CD4-positive, CD25-positive, alpha-beta regulatory T cell (primary cell): Measurements from ENCODE around the gene TMEM258. TPM values are rescaled to one million over a fixed set of nuclear protein-coding genes. Genes with fewer than 3 reads are reported as not detected.

ENCODE experiments used
- ATAC-seq, 2 donors: fragments of 150-1000 bp; cut with Tn5 transposase; one replicate each; pipeline ENCODE4 v1.10.0; 2021; ENCODE audit warnings: low read depth in 2 of 2, moderate number of reproducible peaks in 2 of 2, moderate library complexity in 1 of 2
- DNase-seq, 3 donors: peaks; one replicate each; pipeline versions ENCODE4 v3.0.0 to v3.0.0-alpha.2; 2012 to 2022; ENCODE audit warnings: mixed read lengths in 1 of 3
- H3K27ac ChIP-seq: one replicate; pipeline ENCODE4 v1.7.0; 2013; ENCODE audit warnings: mild to moderate bottlenecking, low read length; ENCODE audit not compliant: insufficient read depth, poor library complexity, severe bottlenecking
- H3K27me3 ChIP-seq: one replicate; pipeline ENCODE4 v1.7.0; 2013; ENCODE audit warnings: low read length; ENCODE audit not compliant: control insufficient read depth, insufficient read depth
- H3K36me3 ChIP-seq: one replicate; pipeline ENCODE4 v1.7.0; 2013; ENCODE audit warnings: mild to moderate bottlenecking, low read length, moderate library complexity; ENCODE audit not compliant: control insufficient read depth, insufficient read depth
- H3K4me1 ChIP-seq: 2 replicates; pipeline ENCODE4 v1.7.0; 2013; ENCODE audit warnings: mild to moderate bottlenecking, low read length; ENCODE audit not compliant: insufficient read depth, control insufficient read depth, poor library complexity, severe bottlenecking
- H3K4me3 ChIP-seq: one replicate; pipeline ENCODE4 v1.7.0; 2013; ENCODE audit warnings: low read depth, mild to moderate bottlenecking, low read length, moderate library complexity
- H3K9me3 ChIP-seq, 2 experiments: 1 replicate in 1 of 2; 2 replicates in 1 of 2; pipeline ENCODE4 v1.7.0; 2013; ENCODE audit warnings: low read length in 2 of 2, mild to moderate bottlenecking in 1 of 2, moderate library complexity in 1 of 2; ENCODE audit not compliant: control insufficient read depth in 2 of 2
- H3K27ac Mint-ChIP-seq, 3 donors: one replicate each; pipeline ENCODE4 v1.8.0; 2020 to 2022; ENCODE audit warnings: mild to moderate bottlenecking in 3 of 3, mixed read lengths in 3 of 3, moderate library complexity in 2 of 3
- H3K27me3 Mint-ChIP-seq: one replicate; pipeline ENCODE4 v1.8.0; 2022; ENCODE audit warnings: mild to moderate bottlenecking, mixed read lengths
- H3K36me3 Mint-ChIP-seq: one replicate; pipeline ENCODE4 v1.8.0; 2020; ENCODE audit warnings: mixed read lengths
- H3K4me1 Mint-ChIP-seq, 4 donors: one replicate each; pipeline ENCODE4 v1.8.0; 2020 to 2022; ENCODE audit warnings: mixed read lengths in 4 of 4, mild to moderate bottlenecking in 1 of 4
- H3K4me3 Mint-ChIP-seq, 4 donors: one replicate each; pipeline ENCODE4 v1.8.0; 2020 to 2022; ENCODE audit warnings: mild to moderate bottlenecking in 4 of 4, mixed read lengths in 4 of 4, moderate library complexity in 3 of 4
- H3K9me3 Mint-ChIP-seq, 7 donors: one replicate each; pipeline ENCODE4 v1.8.0; 2020 to 2022; ENCODE audit warnings: mixed read lengths in 7 of 7, mild to moderate bottlenecking in 3 of 7, moderate library complexity in 2 of 7
- polyA plus RNA-seq, 4 donors: library from polyadenylated mRNA; unstranded; fragments of 300-500 nt; fragmentation: Illumina TruSeq; gene quantifications; one replicate each; pipeline ENCODE4 v1.2.3, GENCODE V29; 2021
- total RNA-seq: library from RNA; stranded (reverse); gene quantifications from one replicate; pipeline ENCODE4 v1.2.3, GENCODE V29; 2022

The TMEM258 gene
- total and polyA plus RNA-seq, 5 donors from 2014 or later: 71.7 to 283 (median 219) TPM

GRCh38 chr11:61743486-61744095 lies 48.8 kb downstream of the TMEM258 start:
- no peak for ATAC-seq
- H3K36me3 ChIP-seq: no peaks in the 10 kb centered on the region
- H3K9me3 ChIP-seq: no peaks in the 10 kb centered on the region
- no peak overlapping the region for H3K27ac ChIP-seq
- Mint-ChIP-seq H3K36me3 (no peaks in the 10 kb centered on the region), H3K9me3 (no peaks in the 10 kb centered on the region), H3K4me3 (no peak overlapping the region), H3K4me1 (no peaks in the 10 kb centered on the region), H3K27me3 (no peaks in the 10 kb centered on the region), H3K27ac (no peak overlapping the region)
- H3K4me1 ChIP-seq: no peaks in the 10 kb centered on the region
- no peak overlapping the region for H3K4me3 ChIP-seq
- no peak for DNase-seq
- H3K27me3 ChIP-seq: no peaks in the 10 kb centered on the region

- DNase-seq (no peak), ATAC-seq (no peak)
- Mint-ChIP-seq H3K27me3 (no peaks in the 10 kb centered on the region), H3K4me3 (no peak overlapping the region), H3K4me1 (no peaks in the 10 kb centered on the region), H3K36me3 (no peaks in the 10 kb centered on the region), H3K9me3 (no peaks in the 10 kb centered on the region), H3K27ac (no peak overlapping the region)
- no peaks in the 10 kb centered on the region for H3K9me3 ChIP-seq
- H3K36me3 ChIP-seq: no peaks in the 10 kb centered on the region
- no peak overlapping the region for H3K27ac ChIP-seq
- H3K4me3 ChIP-seq: no peak overlapping the region
- no peaks in the 10 kb centered on the region for H3K4me1 ChIP-seq
- no peaks in the 10 kb centered on the region for H3K27me3 ChIP-seq
These were observed 50.0 kb downstream of the TMEM258 start for GRCh38 chr11:61742391-61742790.

DNA sequence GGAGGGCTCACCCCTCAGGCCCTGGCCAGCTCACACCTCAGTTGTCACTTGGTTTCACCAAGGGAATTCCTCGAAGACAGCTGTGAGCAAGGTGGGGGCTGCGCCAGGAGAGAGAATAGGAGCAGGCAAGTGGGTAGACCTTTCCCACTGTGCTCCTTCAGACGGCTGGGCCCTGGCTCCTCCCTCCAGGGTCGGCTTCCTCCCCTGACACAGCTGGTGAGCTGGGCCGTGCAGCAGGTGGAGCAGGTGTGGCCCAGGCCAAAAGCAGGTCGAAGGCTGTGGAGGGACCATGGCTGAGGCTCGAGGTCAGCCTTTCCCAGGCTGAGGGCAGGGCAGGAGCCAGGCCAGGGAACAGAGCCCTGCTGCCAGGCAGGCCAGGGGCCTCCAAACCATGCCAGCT lies 52.4 kb downstream of the TMEM258 start:
- Histone ChIP-seq H3K4me3 (no peak overlapping the region), H3K36me3 (no peaks in the 10 kb centered on the region), H3K9me3 (no peaks in the 10 kb centered on the region), H3K27ac (no peak overlapping the region), H3K27me3 (no peaks in the 10 kb centered on the region), H3K4me1 (no peaks in the 10 kb centered on the region)
- Mint-ChIP-seq H3K4me1 (no peaks in the 10 kb centered on the region), H3K4me3 (no peak overlapping the region), H3K9me3 (peaks cover 0 to 2% (median 0%) of the 10 kb centered on the region in 7 donors), H3K36me3 (no peaks in the 10 kb centered on the region), H3K27ac (no peak overlapping the region), H3K27me3 (no peaks in the 10 kb centered on the region)
- no peak for ATAC-seq
- DNase-seq: no peak

DNA sequence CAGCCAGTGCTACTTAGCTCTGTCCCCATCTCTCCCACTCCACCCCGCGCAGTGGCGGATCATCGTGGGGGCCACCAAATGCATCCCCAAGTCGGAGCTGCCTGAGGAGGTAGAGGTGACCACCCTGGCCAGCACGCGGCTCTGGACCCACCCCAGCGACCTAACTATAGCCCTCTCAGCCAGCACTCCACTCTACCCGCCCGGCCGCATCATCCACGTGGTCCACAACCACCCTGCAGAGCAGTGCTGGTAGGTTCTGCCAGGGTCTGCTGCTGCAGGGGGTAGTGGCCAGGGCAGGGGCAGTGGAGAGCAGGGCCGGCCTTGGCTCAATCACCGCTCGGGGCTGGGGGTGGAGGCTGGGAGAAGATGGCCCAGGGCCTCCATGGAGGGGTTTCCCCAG lies 53.0 kb downstream of the TMEM258 start:
- no peak overlapping the region for H3K4me3 ChIP-seq
- H3K27me3 ChIP-seq: no peaks in the 10 kb centered on the region
- no peak for DNase-seq
- no peaks in the 10 kb centered on the region for H3K27me3 Mint-ChIP-seq
- H3K27ac Mint-ChIP-seq: no peak overlapping the region
- H3K27ac ChIP-seq: no peak overlapping the region
- H3K4me1 Mint-ChIP-seq: no peaks in the 10 kb centered on the region
- no peak overlapping the region for H3K4me3 Mint-ChIP-seq
- ATAC-seq: no peak
- H3K36me3 Mint-ChIP-seq: no peaks in the 10 kb centered on the region
- no peaks in the 10 kb centered on the region for H3K4me1 ChIP-seq
- H3K9me3 Mint-ChIP-seq: peaks cover 0 to 2% (median 0%) of the 10 kb centered on the region in 7 donors
- H3K36me3 ChIP-seq: no peaks in the 10 kb centered on the region
- H3K9me3 ChIP-seq: no peaks in the 10 kb centered on the region

Other genes starting within 250 kb of the TMEM258 start
- 0.20 TPM for gene SYT7, start 211.5 kb downstream of the TMEM258 start, total RNA-seq
- gene SYT7, start 211.5 kb downstream of the TMEM258 start, polyA plus RNA-seq: not detected
- 0.94 TPM for gene DAGLA, start 112.2 kb downstream of the TMEM258 start, total RNA-seq
- under 1 TPM in 2 of 4 donors, not detected in 2; 0.08 to 0.10 TPM for gene DAGLA, start 112.2 kb downstream of the TMEM258 start, polyA plus RNA-seq
- 0.30 TPM for gene MYRF, start 40.0 kb downstream of the TMEM258 start, total RNA-seq
- gene MYRF, start 40.0 kb downstream of the TMEM258 start, polyA plus RNA-seq: under 1 TPM in 2 of 4 donors, not detected in 2; 0.20 to 0.74 TPM
- 13.2 TPM for gene FEN1, start 312 bp upstream of the TMEM258 start, total RNA-seq
- gene FEN1, start 312 bp upstream of the TMEM258 start, polyA plus RNA-seq: 10 to 100 TPM; 19.4 to 24.5 (median 22.2) TPM
- gene FADS1, start 24.4 kb upstream of the TMEM258 start, total RNA-seq: 9.1 TPM
- gene FADS1, start 24.4 kb upstream of the TMEM258 start, polyA plus RNA-seq: 1 to 10 TPM in 1 of 4 donors, under 1 TPM in 1, not detected in 2; 0.35 to 3.1 TPM
- gene FADS2, start 35.7 kb upstream of the TMEM258 start, total RNA-seq: 19.7 TPM
- gene FADS2, start 35.7 kb upstream of the TMEM258 start, polyA plus RNA-seq: 10 to 100 TPM in 1 of 4 donors, under 1 TPM in 2, not detected in 1; 0.23 to 13.6 (median 0.65) TPM
- 15.8 TPM for gene FADS3, start 98.9 kb upstream of the TMEM258 start, total RNA-seq
- gene FADS3, start 98.9 kb upstream of the TMEM258 start, polyA plus RNA-seq: 1 to 10 TPM in 3 of 4 donors, under 1 TPM in 1; 0.87 to 2.1 (median 1.3) TPM
- not detected for gene RAB3IL1, start 125.0 kb upstream of the TMEM258 start, total RNA-seq
- not detected for gene RAB3IL1, start 125.0 kb upstream of the TMEM258 start, polyA plus RNA-seq
- gene BEST1, start 157.8 kb upstream of the TMEM258 start, total RNA-seq: 0.15 TPM
- gene BEST1, start 157.8 kb upstream of the TMEM258 start, polyA plus RNA-seq: 1 to 10 TPM; 1.2 to 1.8 (median 1.5) TPM
- 2,525 TPM for gene FTH1, start 175.0 kb upstream of the TMEM258 start, total RNA-seq
- gene FTH1, start 175.0 kb upstream of the TMEM258 start, polyA plus RNA-seq: 1,000 to 10,000 TPM; 2,953 to 3,518 (median 3,358) TPM